Thymus (tissue), 11 donors: ENCODE measurements around the gene FOSL1. TPM values are rescaled to one million over a fixed set of nuclear protein-coding genes. Genes with fewer than 3 reads are reported as not detected.

Source experiments
- DNase-seq, 9 donors: peaks; one replicate each; pipeline ENCODE4 v3.0.0-alpha.2; 2013; ENCODE audit warnings: low spot score in 9 of 9, low read depth in 6 of 9, missing footprints in 1 of 9
- H3K27ac ChIP-seq, 2 donors: one replicate each; pipeline ENCODE4 v1.5.1; 2013; ENCODE audit warnings: control low read depth in 1 of 2, low read depth in 1 of 2, low read length in 1 of 2, mild to moderate bottlenecking in 1 of 2, moderate library complexity in 1 of 2
- H3K27me3 ChIP-seq, 2 donors: one replicate each; pipeline ENCODE4 v1.5.1; 2013; ENCODE audit warnings: low read length in 1 of 2; ENCODE audit not compliant: control insufficient read depth in 2 of 2, insufficient read depth in 1 of 2
- H3K36me3 ChIP-seq, 2 donors: one replicate each; pipeline ENCODE4 v1.5.1; 2013; ENCODE audit warnings: low read length in 1 of 2, mild to moderate bottlenecking in 1 of 2, moderate library complexity in 1 of 2; ENCODE audit not compliant: control insufficient read depth in 2 of 2, insufficient read depth in 2 of 2
- H3K4me1 ChIP-seq, 2 donors: one replicate each; pipeline ENCODE4 v1.5.1; 2013; ENCODE audit warnings: low read length in 2 of 2; ENCODE audit not compliant: control insufficient read depth in 2 of 2, insufficient read depth in 2 of 2
- H3K4me3 ChIP-seq, 2 donors: one replicate each; pipeline ENCODE4 v1.5.1; 2013; ENCODE audit warnings: low read length in 2 of 2, control low read depth in 1 of 2, mild to moderate bottlenecking in 1 of 2
- H3K9me3 ChIP-seq, 2 donors: one replicate each; pipeline ENCODE4 v1.5.1; 2013; ENCODE audit warnings: low read length in 1 of 2, mild to moderate bottlenecking in 1 of 2; ENCODE audit not compliant: control insufficient read depth in 2 of 2, insufficient read depth in 1 of 2
- WGBS: extraction: QIAGEN DNeasy Blood & Tissue Kit; methylation state at CpG from one replicate; pipeline ENCODE4 v1.1.7; 2013; 5-methylcytosine and 5-hydroxymethylcytosine counted together
- polyA plus RNA-seq: library from polyadenylated mRNA; stranded (reverse); fragments of 200-250 nt; gene quantifications from one replicate; pipeline ENCODE4 v1.2.3, GENCODE V29; 2013
- total RNA-seq: library from RNA; stranded (reverse); fragments of 120-200 nt; gene quantifications from one replicate; pipeline ENCODE4 v1.2.4, GENCODE V29; 2013
- donor health status: healthy.

Gene FOSL1
- total and polyA plus RNA-seq, 2 donors: 0.14 to 3.8 TPM

DNA sequence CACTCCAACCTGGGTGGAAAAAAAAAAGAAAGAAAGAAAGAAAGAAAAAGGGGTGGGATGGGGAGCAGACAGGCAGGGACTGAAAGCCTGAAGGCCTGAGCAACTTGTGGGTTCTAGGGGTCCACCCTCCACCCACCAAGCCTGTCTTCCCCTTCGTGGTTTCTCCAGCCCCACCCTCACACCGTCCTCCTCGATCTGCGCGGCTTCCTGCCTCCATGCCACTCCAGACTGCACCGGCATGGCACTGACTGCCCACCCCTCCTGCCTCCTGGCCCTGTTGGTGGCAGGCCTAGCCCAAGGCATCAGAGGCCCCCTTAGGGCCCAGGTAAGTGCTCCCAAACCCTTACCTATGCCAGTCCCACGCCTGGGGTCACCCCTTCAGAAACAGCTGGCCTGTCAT is 20.6 kb downstream of the FOSL1 start, which contains the start of gene CTSW:
TSS of gene CTSW (plus strand) at position 221 of the 400 bp plus-strand sequence. CDS start at position 239, 18 bp downstream.
- WGBS: 8% methylated on average over 7 of the region's 7 CpGs
- Histone ChIP-seq H3K4me1 (peaks cover 0 to 19% of the 10 kb centered on the region in 2 donors), H3K27me3 (no peaks in the 10 kb centered on the region), H3K27ac (peak within 1 kb of the TSS in 1 of 2 donors; percentile 8), H3K36me3 (peaks cover 19 to 28% of the 10 kb centered on the region in 2 donors), H3K9me3 (peaks cover 0 to 5% of the 10 kb centered on the region in 2 donors), H3K4me3 (no peak within 1 kb of the TSS)
- DNase-seq: peak in 1 of 9 donors; percentile 45

DNA sequence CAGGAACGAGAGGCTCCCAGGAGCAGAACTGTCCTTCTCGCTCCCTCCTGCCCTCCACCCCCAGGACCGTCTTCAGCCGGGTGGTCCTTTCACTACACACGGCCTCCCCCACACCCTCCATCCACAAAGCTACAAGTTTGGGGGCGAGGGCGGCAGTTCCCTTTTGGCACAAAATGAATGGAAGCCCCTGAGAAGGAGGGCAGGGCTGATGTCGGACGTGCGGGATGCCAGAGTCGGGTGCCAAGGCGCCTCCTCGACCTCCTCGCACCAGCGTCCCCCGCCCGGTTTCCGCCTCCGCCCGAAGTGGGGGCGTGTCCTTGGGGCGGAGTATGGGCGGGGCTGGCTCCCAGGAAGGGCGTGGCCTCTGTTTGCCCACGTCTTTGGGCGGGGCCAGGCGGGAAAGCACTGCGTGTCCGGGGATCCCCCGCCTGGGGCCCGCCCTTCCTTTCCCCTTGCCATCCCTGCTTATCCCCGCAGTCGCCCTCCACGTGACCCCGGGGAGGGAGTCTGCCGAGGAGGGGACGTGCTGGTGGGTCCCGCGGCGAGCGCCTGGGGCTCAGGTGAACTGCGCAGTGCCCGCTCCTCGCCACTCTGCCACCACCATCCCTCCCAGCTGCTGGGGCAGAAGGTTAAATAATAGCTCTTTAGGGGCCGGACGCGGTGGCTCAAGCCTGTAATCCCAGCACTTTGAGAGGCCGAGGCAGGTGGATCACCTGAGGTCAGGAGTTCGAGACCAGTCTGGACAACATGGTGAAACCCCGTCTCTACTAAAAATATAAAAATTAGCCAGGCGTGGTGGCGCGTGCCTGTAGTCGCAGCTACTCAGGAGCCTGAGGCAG is 26.7 kb downstream of the FOSL1 start:
- Histone ChIP-seq H3K4me3 (peak overlapping the region; percentile 49 to 62), H3K9me3 (no peaks in the 10 kb centered on the region), H3K27me3 (peaks cover 11 to 42% of the 10 kb centered on the region in 2 donors), H3K27ac (peak overlapping the region; percentile 23 to 61), H3K4me1 (peaks cover 10 to 15% of the 10 kb centered on the region in 2 donors), H3K36me3 (peaks cover 0 to 1% of the 10 kb centered on the region in 2 donors)
- peak; percentile 73 to 95 (median 88) for DNase-seq
- 9% methylated on average over 54 of the region's 54 CpGs for WGBS

DNA sequence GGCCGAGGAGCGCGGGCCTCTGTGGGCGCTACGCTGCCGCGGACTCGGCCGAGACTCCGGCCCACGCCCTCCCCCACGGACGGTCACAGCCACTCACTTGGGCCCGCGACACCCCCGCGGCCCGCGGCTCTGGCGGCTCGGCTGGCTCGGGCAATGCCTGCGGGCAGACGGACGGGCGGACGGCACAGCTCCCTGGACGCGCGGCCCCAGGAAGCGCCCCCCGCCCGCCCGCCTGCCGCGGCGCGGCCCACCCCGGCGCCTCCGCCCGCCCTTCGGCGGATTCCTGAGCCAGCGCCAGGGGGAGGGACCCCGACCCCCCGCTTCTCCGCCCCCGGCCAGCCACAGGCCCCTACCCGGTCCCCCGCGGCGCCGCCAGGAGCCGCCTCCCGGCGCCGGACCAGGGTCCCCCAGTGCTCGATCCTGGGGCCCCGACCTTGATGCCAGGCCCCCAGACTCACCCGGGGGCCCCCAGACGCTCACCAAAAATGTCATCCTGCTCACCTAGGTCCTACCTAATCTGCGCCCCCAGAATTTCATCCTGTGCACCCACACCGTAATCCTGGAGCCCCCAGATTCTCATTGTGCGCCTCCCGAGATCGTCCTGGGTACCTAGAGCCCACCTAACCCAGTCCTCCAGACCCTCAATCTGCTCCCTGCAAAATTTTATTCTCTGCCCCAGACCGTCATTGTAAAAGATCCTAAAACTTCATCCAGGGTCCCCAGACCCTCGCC is 27.4 kb downstream of the FOSL1 start, which contains the start of gene EFEMP2:
TSS of gene EFEMP2 (minus strand) at position 215 of the 732 bp plus-strand sequence. CDS start 446 bp downstream, outside the sequence.
- Histone ChIP-seq H3K36me3 (peaks cover 0 to 9% of the 10 kb centered on the region in 2 donors), H3K27me3 (peaks cover 11 to 42% of the 10 kb centered on the region in 2 donors), H3K27ac (peak within 1 kb of the TSS; percentile 23 to 61), H3K4me3 (peak within 1 kb of the TSS; percentile 49 to 62), H3K4me1 (peaks cover 10 to 15% of the 10 kb centered on the region in 2 donors), H3K9me3 (no peaks in the 10 kb centered on the region)
- no peak for DNase-seq
- 9% methylated on average over 68 of the region's 69 CpGs for WGBS

DNA sequence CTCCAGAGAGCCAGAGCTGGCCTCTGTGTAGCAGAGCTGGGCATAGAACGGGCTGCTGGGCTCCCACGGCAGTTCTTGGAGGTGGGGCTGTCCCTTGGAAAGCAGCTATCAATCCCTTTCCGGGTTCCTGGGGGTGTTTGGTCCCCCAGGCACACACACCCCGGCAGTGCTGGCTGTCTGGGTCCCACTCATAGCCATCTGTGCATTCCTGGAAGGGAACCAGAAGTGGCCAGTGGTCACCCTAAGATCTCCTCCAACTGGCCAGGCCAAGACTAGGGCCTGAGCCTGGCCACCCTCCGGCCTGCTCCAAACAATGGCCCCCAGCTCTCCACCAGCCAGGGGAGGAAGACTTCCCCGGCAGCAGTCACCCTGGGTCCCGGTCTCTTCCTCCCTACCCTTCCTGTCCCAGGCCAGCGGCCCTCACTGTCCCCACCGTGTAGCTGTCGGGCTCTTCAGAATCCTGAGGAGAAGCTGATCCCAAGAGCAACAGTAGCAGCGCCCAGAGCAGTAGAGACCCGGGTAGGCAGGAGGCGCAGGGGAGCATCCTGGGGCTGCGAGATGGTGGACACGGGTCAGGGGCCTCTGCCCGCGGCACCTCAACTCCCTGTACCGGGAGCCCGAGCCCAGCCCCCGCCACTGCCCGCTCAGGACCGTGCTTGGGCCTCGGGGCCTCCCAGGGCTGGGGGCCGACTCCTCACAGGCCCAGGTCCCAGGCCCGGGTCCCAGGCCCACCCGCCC is 28.2 kb downstream of the FOSL1 start:
- Histone ChIP-seq H3K4me1 (peaks cover 10 to 20% of the 10 kb centered on the region in 2 donors), H3K9me3 (no peaks in the 10 kb centered on the region), H3K4me3 (peak overlapping the region; percentile 16 to 62), H3K27ac (peak overlapping the region in 1 of 2 donors; percentile 7), H3K36me3 (peaks cover 5 to 15% of the 10 kb centered on the region in 2 donors), H3K27me3 (peaks cover 11 to 42% of the 10 kb centered on the region in 2 donors)
- no peak for DNase-seq
- WGBS: 84% methylated on average over 26 of the region's 26 CpGs

DNA sequence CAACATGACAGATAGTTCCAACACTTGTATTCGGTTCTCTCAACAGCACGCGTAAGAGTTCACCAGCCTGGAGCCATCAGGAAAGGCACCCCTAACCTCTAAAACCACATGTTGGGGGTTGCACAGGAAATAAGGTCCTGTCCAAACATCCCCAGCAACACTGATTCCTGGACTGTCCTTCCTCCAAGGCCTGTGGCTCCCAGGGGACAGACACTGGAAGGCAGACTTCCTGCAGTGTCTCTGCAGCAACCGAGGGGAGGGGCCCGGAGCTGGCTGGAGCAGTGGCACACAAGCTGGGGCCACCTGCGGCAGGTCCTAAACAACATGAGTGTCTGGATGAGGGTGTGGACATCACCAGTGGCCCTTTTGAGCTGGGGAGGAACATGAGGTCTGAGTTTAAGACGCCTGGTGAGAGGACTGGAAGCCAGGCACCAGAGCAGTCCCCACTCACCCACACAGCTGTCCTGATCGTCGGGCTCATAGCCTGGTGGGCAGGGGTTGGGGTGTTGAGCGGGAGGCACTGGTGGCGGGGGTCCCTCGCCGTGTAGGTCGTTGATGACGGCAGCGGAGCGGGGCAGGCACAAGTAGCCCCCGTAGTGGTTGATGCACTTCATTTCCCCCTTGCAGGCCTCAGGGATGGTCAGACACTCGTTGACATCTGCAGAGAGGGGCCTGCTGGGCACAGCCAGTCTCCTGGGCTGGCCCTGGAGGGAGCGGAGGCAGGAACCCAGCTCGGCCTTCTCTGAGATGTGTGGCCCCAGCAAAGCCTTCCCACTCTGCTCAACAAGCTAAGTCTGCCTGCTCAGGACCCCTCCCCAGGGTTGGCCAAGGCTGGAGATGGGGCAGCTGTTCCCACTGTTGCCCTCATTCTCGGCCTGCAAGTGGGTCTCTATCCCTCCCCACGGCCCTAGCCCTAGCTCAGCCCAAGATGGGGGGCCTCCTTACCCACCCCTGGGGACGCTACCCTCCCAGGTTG is 29.2 kb downstream of the FOSL1 start:
- no peak overlapping the region for H3K27ac ChIP-seq
- no peaks in the 10 kb centered on the region for H3K9me3 ChIP-seq
- 66% methylated on average over 24 of the region's 24 CpGs for WGBS
- H3K4me3 ChIP-seq: no peak overlapping the region
- peaks cover 14 to 24% of the 10 kb centered on the region in 2 donors for H3K36me3 ChIP-seq
- peaks cover 10 to 20% of the 10 kb centered on the region in 2 donors for H3K4me1 ChIP-seq
- peaks cover 11 to 42% of the 10 kb centered on the region in 2 donors for H3K27me3 ChIP-seq
- no peak for DNase-seq

DNA sequence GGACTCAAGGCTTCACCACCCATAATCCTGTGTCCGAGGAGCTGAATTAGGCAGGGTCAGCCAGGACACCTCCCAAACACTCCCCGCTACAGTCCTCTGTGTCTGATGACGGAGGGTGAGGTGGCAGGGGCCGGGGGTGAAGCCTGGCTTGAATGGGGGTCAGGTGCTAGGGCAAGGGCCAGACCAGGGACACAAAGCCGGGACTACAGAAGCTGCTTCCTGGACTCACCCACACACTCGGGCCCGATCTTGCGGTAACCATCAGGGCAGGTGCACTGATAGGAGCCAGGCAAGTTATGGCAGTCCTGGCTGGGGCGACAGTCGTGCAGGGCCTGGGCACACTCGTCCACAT is 29.9 kb downstream of the FOSL1 start:
- Histone ChIP-seq H3K36me3 (peaks cover 22 to 32% of the 10 kb centered on the region in 2 donors), H3K4me1 (peaks cover 10 to 20% of the 10 kb centered on the region in 2 donors), H3K9me3 (no peaks in the 10 kb centered on the region), H3K27ac (no peak overlapping the region), H3K4me3 (no peak overlapping the region), H3K27me3 (peaks cover 11 to 42% of the 10 kb centered on the region in 2 donors)
- DNase-seq: no peak
- 63% methylated on average over 11 of the region's 11 CpGs for WGBS

DNA sequence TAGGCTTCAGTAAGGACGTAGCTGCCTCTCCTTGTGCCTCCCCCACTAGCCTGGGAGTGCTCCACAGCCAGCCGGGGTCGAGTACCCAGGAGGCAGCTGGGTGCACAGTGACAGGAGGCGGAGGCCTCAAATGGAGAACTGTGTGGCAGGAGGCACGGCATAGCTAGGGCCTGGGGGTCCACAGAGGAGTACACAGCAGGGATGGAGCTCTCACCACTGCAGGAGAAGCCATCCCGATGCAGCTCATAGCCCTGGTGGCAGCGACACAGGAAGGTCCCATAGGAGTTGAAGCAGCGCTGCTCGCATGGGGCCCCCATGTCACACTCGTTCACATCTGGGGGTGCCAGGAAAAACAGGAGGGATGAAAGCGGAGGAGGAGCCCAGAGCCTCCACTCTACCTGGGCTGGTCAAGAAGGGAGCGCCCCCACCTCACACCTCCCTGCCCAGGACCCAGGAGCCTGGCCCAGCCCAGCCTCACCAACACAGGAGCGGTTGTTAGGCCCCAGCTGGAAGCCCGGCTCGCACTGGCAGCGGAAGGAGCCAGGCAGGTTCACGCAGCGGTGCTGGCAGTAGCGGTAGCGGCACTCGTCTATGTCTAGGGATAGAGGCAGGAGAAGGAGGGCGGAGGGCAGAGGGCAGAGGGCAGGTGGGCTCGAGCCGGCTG is 30.4 kb downstream of the FOSL1 start:
- Histone ChIP-seq H3K4me1 (peaks cover 10 to 20% of the 10 kb centered on the region in 2 donors), H3K36me3 (peaks cover 27 to 37% of the 10 kb centered on the region in 2 donors), H3K9me3 (no peaks in the 10 kb centered on the region), H3K27me3 (peaks cover 11 to 42% of the 10 kb centered on the region in 2 donors), H3K4me3 (no peak overlapping the region), H3K27ac (no peak overlapping the region)
- no peak for DNase-seq
- WGBS: 95% methylated on average over 24 of the region's 24 CpGs
